ENCODE data around the gene SEMA3C. TPM values are rescaled to one million over a fixed set of nuclear protein-coding genes. Genes with fewer than 3 reads are reported as not detected.
A peak's percentile ranks its signal among the peaks of the same experiment; 100 is the strongest.

SEMA3C gene
- total and polyA plus RNA-seq, 10 donors = 1.1 to 53.7 (median 13.0) TPM

- Histone ChIP-seq H3K4me3 (no peak overlapping the region), H3K36me3 (no peaks in the 10 kb centered on the region), H3K27me3 (replicated peaks in 1 of 7) (no peaks in the 10 kb centered on the region), H3K9me3 (no peaks in the 10 kb centered on the region), H3K27ac (peak overlapping the region in 5 of 8 donors; percentile 39 to 73 (median 68)), H3K4me1 (peaks cover 0 to 14% (median 0%) of the 10 kb centered on the region in 6 donors)
- intact Hi-C loops (cut with DNase I; ENCODE audit: low total_unique reads) = no loop called here
- no peak for TF ChIP-seq POLR2AphosphoS5 (IDR thresholded peaks at IDR 0.05)
- TF ChIP-seq CTCF (IDR thresholded peaks at IDR 0.05 in 8 of 11, conservative IDR thresholded peaks at IDR 0.05 in 3 of 11) = no peak
- no peak for TF ChIP-seq POLR2A (IDR thresholded peaks at IDR 0.05)
- no peak for DNase-seq
- WGBS, 5 donors = 36 to 88% (median 67%) methylated on average over 2 of the region's 2 CpGs
Measured at GRCh38 chr7:80708123-80708522, 210.7 kb downstream of the SEMA3C start.

- no peaks in the 10 kb centered on the region for H3K9me3 ChIP-seq
- TF ChIP-seq POLR2AphosphoS5 (IDR thresholded peaks at IDR 0.05) (no peak), POLR2A (IDR thresholded peaks at IDR 0.05) (no peak), CTCF (IDR thresholded peaks at IDR 0.05 in 8 of 11, conservative IDR thresholded peaks at IDR 0.05 in 3 of 11) (no peak)
- no peak for DNase-seq
- H3K4me3 ChIP-seq = no peak overlapping the region
- no peaks in the 10 kb centered on the region for H3K27me3 ChIP-seq (replicated peaks in 1 of 7)
- H3K36me3 ChIP-seq = no peaks in the 10 kb centered on the region
- WGBS, 5 donors = 71 to 92% (median 78%) methylated on average over 1 of the region's 1 CpG
- intact Hi-C loops (cut with DNase I; ENCODE audit: low total_unique reads) = no loop called here
- peaks cover 0 to 14% (median 0%) of the 10 kb centered on the region in 6 donors for H3K4me1 ChIP-seq
- H3K27ac ChIP-seq = peak overlapping the region in 2 of 8 donors; percentile 65 to 73
Measured at GRCh38 chr7:80707318-80707717, 211.5 kb downstream of the SEMA3C start.

- WGBS, 5 donors = 61 to 80% (median 61%) methylated on average over 2 of the region's 2 CpGs
- Histone ChIP-seq H3K9me3 (no peaks in the 10 kb centered on the region), H3K27ac (no peak overlapping the region), H3K4me1 (peaks cover 0 to 14% (median 0%) of the 10 kb centered on the region in 6 donors), H3K4me3 (no peak overlapping the region), H3K27me3 (replicated peaks in 1 of 7) (no peaks in the 10 kb centered on the region), H3K36me3 (no peaks in the 10 kb centered on the region)
- intact Hi-C loops (cut with DNase I; ENCODE audit: low total_unique reads) = no loop called here
- TF ChIP-seq CTCF (IDR thresholded peaks at IDR 0.05 in 8 of 11, conservative IDR thresholded peaks at IDR 0.05 in 3 of 11) = no peak
- no peak for TF ChIP-seq POLR2AphosphoS5 (IDR thresholded peaks at IDR 0.05)
- no peak for TF ChIP-seq POLR2A (IDR thresholded peaks at IDR 0.05)
- no peak for DNase-seq
Measured at GRCh38 chr7:80705130-80705781, 213.6 kb downstream of the SEMA3C start.

- no peak for DNase-seq
- no peaks in the 10 kb centered on the region for H3K27me3 ChIP-seq (replicated peaks in 1 of 7)
- no peaks in the 10 kb centered on the region for H3K36me3 ChIP-seq
- no peak for TF ChIP-seq POLR2AphosphoS5 (IDR thresholded peaks at IDR 0.05)
- TF ChIP-seq POLR2A (IDR thresholded peaks at IDR 0.05) = no peak
- TF ChIP-seq CTCF (IDR thresholded peaks at IDR 0.05 in 8 of 11, conservative IDR thresholded peaks at IDR 0.05 in 3 of 11) = no peak
- H3K4me3 ChIP-seq = no peak overlapping the region
- intact Hi-C loops (cut with DNase I; ENCODE audit: low total_unique reads) = no loop called here
- H3K4me1 ChIP-seq = peaks cover 0 to 14% (median 7%) of the 10 kb centered on the region in 6 donors
- 63 to 92% (median 88%) methylated on average over 1 of the region's 1 CpG for WGBS, 5 donors
- no peaks in the 10 kb centered on the region for H3K9me3 ChIP-seq
- H3K27ac ChIP-seq = no peak overlapping the region
Measured at GRCh38 chr7:80703272-80703671, 215.6 kb downstream of the SEMA3C start.

Measured in spleen (tissue), 11 donors.